Stimulated activated CD4-positive, alpha-beta T cell treated with anti-CD3 and anti-CD28 coated beads, Interleukin-15, amount 100 ng/mL, for 48 hours (primary cell): ENCODE measurements around the gene C1orf174.

ENCODE experiments used
- DNase-seq, 2 donors: peaks; one replicate each; pipeline ENCODE4 v3.0.0-alpha.2; 2020; ENCODE audit warnings: low read depth in 2 of 2

C1orf174 gene

DNA sequence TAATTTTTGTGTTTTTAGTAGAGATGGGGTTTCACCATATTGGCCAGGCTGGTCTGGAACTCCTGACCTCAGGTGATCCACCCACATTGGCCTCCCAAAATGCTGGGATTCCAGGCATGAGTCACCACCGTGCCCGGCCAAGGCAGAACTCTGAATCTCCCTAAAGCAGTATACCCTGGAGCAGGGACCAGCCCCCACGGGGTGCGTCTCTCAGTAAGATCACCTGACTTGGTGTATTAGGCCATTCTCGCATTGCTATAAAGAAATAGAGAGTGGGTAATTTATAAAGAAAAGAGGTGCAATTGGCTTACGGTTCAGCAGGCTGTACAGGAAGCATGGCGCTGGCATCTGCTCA, 28.6 kb downstream of the C1orf174 start:
- DNase-seq, result no peak

DNA sequence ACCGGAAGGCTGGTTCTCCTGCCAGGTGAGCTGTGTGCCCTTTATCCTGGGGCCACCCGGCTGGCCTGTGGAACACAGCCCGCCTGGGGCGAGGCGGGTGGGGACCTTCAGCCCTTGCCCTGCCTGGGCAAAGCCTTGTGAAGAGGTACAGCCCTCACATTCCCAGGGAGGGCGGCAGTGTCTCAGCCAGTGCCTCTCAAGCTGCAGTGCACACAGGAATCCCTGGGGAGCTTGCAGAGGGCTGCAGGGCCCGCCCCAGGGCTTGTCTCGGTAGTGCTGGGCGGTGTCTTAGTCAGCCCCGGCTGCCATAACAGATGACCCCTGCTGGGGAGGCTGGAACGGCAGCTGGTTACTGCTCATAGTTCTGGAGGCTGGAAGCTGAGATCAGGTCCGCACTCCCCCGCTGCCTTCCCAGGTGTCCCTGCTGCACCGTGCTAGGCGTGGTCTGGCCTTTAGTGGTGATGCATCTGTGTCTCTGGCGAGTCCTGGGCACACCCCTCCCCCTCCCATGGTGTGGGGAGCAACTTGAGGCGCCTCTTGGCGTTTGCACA, 30.2 kb downstream of the C1orf174 start:
- DNase-seq, result no peak

DNA sequence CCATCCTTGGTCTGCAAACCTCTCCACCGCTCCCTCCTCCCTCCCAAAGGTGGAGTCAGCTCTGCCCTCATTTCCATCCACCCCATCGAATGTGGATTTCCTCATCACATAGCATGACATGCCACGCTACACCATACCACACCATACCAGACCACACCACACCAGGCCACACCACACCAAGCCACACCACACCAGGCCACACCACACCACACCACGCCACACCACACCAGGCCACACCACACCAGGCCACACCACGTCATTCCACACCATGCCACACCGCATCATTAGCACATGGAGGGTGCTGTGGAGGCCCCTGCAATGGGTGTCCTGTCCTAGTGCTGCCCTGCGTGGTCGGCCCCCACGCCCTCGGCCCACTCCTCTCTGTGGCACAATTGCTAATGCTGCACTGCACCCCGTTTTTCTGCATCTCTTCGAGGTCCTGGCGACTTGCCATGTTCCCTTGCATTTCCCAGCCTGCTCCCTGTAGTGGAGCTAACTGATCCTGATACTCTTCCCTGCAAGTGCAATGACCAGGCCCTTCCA, 31.5 kb downstream of the C1orf174 start:
- DNase-seq, result no peak

DNA sequence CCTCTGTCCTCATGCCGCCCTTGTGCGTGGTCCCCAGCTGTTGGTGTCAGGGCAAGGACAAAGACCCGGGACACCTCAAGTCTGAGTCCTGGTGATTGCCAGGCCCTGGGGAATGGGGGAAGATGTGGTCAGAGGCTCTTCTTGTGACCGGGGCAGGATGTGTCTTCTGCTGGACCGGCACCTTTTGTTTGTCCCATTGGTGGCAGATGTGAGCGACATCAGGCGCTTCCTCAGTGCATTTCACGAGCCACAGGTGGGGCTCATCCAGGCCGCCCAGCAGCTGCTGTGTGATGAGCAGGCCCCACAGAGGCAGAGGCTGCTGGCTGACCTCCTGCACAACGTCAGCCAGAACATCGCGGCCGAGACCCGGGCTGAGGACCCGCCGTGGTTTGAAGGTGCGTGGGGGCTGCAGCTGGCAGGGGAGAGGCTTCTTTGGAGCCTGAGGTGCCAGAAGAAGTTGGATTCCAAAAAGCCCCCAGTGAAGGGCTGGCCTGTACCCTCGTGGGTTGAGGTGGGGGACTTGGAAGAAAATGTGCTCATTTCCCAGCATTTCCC, 34.4 kb downstream of the C1orf174 start:
- DNase-seq, result no peak

DNA sequence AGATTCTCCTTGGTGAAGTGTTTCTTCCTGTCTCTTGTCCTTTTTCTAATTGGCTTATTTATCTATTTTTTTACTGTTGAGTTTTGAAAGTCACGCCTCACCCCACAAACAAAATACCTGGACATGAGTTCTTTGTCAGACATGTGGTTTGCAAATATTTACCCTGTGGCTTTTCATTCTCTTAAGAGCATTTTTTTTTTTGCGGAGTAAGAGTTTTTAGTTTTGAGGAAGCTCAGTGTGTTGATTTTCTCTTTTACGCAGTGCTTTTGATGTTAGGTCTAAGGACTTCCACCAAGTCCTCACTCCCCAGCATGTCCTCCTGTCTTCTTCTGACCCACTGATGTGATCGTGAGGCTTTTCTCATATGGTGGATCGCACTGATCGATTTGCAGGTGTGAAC, 35.2 kb downstream of the C1orf174 start:
- DNase-seq, result no peak

DNA sequence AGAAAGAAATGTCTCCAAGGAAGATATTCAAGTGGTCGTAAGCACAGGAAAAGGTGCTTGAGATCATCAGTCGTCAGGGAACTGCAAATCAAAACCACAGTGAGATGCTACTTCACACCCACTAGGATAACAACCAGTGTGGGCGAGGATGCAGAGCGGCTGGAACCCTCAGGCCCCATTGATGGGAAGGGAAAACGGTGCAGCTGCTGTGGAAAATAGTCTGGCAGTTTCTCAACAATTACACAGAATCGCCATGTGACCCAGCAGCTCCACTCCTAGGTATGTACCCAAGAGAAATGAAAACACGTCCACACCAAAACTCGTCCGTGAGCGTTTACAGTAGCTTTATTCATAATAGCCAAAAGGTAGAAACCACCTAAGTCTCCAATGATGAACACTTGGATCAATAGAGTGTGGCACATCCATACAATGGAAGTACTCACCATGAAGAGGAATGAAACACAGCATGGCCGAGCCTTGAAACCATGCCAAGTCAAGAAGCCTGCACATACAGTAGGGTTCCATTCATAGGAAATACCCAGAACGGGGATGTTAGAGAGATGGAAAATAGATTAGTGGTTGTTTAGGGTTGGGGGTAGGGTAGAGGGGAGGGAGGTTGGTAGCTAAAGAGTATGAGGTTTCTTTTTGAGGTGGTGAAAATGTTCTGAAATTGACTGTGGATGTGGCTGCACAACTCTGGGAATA, 36.7 kb downstream of the C1orf174 start:
- no peak for DNase-seq

DNA sequence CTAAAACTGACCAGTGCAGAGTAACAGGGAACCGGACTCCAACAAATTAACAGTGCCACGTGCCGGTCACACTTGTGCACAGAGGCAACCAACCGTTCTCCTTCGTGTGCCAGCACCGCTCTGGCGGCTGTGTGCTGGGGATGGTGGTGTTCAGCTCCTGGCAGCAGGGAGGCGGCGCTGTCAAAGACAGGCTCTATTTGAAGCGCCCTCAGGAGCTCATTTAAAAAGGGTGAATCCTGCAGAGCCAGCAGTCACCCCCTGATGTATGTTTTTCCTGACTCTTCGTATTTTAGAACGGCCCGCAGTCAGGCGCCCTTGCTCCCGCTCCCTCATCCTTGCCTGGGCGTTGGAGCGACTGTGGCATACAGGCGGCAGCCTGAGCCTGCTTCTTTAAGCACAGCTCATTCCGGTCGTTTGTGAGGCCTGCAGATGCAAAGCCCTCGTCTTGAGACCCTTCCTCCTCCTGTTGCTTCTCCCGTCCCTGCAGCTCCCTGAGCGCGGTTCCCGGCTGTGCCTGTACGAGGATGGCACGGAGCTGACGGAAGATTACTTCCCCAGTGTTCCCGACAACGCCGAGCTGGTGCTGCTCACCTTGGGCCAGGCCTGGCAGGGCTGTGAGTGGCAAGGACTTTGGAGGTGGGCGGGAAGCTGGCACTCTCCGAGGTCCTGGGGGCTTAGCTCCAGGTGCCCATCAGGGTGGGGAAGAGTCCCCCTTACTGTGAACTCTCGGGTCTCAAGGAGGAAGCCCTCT, 41.7 kb downstream of the C1orf174 start:
- DNase-seq, result no peak

DNA sequence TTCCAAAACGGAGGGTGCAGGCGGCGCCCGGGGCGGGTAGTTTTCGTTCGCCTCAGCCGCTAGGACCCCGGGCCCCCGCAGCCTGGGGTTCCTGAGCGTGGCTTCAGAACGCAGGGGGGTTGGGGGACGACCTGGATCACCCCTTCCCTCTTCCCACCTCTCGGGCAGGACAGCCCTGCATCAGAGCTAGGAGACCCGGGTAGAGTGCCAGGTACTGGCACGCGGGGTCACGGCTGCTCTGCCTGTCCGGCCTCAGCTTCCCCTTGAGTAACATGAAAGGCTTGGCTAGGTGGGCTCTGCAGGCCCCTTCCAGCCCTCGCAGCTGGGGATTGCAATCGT, 42.3 kb downstream of the C1orf174 start:
- DNase-seq, result no peak

DNA sequence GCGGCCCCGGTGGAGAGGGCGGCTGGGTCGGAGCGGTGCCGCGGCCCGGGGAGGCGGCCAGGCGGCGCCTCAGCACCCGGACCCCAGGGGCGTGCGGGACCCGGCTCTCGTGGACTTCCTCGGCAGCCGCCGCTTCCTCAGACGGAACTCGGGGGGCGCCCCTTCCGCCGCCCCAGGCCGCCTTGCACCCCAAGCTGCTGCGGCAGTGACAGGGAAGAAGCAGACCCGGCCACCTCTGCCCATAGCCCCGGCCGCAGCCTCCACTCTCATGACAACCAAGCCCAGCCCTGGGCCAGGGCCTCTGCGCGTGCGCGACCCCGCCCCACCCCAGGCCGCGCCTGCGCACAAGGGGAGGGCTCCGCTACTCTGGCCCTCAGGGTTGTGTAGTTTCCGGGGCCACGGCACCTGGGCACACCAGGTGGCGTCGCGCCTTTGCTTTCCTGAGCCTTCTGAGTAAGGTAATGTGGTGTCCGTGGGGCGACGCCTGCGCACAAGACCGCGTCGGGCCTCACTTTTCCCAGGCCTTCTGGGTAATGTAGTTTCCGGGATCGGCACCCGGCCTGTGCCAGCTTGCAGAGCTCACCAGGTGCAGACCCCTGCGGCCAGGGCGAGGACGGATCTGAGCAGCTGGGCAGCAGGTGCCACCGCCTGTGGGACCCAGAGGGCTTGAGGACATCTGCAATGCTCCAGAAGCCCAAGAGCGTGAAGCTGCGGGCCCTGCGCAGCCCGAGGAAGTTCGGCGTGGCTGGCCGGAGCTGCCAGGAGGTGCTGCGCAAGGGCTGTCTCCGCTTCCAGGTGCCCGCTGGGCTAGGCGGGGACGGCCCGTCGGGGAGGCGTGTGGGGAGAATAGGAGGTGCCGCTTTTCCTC, 42.9 kb downstream of the C1orf174 start, which contains the start of the genes CEP104 and DFFB:
Gene CEP104, minus strand, starts transcription at position 289 of the 868 bp plus-strand sequence. CDS start 4,804 bp downstream, outside the sequence.
Gene DFFB, plus strand, starts transcription at position 554 of the 868 bp plus-strand sequence. Its CDS starts 128 bp downstream, at position 682.
- DNase-seq, result peak; percentile 92 to 95

DNA sequence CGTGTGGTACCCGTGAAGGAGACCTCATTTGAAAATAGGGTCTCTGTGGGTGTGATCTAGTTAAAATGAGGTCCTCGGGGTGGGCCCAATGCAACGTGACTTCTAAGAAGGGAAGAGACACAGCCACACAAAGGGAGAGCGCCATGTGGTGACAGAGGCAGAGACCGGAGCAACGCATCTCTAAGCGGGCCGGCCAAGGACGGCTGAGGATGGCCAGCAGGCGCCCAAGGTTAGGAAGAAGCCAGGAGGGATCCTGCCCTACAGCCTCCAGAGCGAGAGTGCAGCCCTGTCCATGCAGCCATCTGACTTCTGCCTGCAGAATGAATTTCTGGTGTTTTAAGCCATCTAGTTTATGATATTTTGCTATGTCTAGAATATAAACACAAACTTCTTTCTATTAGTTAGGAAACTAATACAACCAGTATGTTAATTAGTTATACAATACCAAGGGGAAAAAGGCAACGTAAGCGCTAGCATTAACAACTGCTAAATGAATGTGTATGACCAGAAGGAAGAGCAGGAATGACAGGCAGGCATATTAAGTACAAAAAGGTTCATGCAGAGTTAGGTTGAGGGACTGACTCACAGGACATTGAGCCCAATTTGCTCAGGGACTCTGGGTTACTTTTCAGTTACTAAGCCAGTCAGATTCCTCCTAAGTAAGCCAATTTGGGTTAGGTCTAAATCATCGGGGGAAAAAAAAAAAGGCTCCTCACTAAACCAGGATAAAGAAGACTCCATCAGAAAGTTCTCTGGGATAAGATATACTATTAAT, 47.2 kb downstream of the C1orf174 start:
- no peak for DNase-seq

DNA sequence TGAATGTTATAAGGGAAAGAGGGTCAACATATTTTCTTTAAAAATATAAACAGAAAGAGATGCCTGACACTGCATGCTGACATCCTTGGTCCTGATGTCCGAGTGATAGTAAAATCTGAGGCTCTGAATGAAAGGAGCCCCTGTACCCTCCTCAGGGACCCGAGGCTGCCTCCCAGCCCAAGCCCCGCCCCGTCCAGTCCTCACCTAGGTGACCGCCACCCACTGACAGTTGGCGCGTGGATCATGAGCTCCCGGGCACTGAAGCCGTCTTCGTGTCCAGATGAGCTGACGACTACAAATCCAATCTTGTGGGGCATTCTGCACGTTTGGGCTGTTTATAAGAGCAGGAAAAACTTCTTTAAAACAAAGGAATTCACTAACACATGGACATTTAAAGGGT, 48.0 kb downstream of the C1orf174 start:
- no peak for DNase-seq

DNA sequence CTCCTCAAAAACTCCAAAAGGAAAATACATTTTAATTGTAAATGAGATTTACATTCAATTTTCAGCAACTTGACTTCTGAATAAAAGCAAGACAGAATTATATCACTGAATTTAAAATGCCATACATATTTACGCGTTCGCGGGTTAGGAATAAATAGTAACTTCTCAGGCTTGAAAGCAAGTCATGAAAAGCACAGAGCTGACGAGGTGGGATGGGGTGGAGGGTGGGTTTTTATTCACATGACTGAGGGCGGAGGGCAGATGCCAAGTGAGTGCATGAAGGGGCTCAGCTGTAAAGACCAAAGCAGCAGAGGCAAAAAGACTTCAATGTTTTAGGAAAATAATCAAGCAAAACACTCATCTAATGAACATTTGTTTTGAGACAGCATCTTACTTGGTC, 48.8 kb downstream of the C1orf174 start:
- DNase-seq, result no peak

DNA sequence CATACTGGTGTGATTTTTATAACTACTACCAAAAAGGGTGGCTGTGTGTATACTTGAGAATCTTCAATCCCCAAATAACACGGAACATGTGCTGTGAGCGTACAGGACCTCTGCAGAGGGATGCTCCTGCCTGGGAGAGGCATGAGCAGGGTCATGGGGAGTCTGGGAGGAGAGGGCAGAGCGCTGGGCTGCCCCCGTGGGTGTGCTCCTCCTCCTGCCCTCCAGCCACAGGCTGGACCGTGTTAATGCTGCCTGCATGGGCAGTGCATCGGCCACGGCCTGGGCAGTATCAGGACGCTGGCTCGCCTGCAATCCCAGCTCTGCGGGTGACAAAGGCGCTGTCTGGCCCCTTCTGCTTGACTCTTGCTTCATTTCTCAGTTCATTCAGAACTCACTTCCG, 49.2 kb downstream of the C1orf174 start:
- no peak for DNase-seq

DNA sequence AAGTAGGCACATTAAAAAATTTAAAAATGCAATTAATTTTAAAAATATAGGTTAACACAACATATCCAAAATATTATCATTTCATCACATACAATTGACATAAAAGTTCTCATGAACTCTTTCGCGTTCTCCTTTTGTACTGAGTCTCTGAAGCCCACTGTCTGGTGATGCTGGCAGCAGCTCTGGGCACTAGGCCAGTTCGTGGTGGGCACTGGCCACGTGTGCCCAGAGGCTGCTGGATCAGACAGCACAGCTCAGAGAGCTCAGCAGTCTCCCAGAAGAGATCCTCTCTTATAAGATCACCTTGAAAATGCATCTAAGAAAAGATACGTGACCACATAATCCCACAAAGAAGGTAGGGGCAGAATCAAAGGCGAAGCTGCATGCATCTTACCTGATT, 53.0 kb downstream of the C1orf174 start:
- no peak for DNase-seq

DNA sequence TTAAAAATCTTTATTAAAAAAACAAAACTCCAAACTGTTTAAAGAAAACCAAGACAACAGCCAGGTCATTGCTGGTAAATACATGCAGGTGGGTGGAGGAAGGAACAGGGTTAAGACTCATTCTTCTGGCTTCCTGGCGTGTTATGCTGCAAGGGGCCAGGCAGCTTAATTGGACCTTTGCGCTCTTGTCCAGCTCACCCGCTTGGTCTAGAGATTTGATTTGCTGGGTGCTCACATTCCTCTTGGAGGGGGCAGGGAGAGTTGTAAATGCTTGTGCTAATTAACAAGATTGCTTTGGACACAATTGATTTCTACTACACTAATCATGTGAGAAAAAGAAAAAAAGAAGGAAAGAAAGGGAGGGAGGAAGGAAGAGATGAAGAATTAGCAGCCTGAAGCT, 53.5 kb downstream of the C1orf174 start:
- no peak for DNase-seq

DNA sequence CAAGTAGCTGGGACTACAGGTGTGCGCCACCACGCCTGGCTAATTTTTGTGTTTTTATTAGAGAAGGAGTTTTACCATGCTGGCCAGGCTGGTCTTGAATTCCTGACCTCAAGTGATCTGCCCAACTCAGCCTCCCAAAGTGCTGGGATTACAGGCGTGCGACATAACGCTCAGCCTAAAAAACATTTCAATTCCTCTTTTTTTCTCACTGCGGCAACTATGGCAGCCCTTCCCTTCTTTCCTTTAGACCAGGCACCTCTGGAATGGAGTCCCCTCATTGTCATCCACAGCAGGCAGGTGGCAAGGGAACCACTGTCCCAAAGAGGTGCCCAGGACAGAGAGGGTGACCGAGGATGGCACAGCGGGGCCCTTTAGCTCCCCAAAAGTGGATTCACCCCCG, 57.2 kb downstream of the C1orf174 start:
- DNase-seq, result no peak

DNA sequence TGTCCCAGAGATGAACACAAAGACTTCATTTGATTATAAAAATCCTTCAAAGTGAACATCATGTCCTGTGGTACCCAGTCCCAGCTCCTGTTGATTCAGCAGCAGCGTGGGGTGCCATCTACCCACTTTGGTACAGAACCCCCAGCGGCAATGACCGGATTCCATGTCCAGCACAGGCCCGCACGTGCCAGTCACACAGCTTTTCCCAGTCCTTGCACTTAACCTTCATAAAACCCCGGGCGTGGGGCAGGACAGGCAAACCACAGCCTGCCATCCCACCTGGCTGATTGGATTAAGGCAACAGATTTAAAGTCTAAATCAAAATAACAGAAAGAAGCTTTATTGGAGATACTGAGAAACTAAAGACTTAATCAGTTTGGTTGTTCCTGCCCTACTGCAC, 58.6 kb downstream of the C1orf174 start:
- DNase-seq, result no peak
